ENCODE measurements around the gene GSTO2. TPM values are rescaled to one million over a fixed set of nuclear protein-coding genes. Genes with fewer than 3 reads are reported as not detected.

GSTO2 gene
- total and polyA plus RNA-seq, 2 donors (not counting 1 experiment from before 2014, with no cell fraction given): 2.9 to 3.1 TPM

DNA sequence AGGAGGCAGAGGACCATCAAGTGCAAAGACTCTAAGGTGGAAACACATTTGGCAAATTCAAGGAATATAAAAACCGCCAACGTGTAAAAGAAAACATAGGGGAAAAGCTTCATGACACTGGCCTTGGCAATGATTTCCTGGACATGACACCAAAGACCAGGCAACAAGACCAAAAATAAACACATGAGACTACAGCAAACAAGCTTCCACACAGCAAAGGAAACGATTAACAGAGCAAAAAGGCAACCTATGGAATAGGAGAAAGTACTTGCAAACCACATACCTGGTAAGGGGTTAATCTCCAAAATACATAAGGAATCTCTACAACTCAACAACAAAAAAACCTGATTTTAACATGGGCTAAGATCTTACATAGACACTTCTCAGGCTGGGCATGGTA, 10.8 kb upstream of the GSTO2 start:
- H2AFZ ChIP-seq (ENCODE audit: low read length): no peak overlapping the region
- H3K4me1 ChIP-seq (ENCODE audit: control insufficient read depth, extremely low read depth, insufficient read depth, low read length): peaks cover 18% of the 10 kb centered on the region
- DNase-seq (ENCODE audit: low read depth in 2 of 2): no peak
- peaks cover 60% of the 10 kb centered on the region for H3K79me2 ChIP-seq (ENCODE audit: control insufficient read depth, insufficient read depth, low read length)
- H3K27me3 ChIP-seq (ENCODE audit: control insufficient read depth, insufficient read depth, low read length): no peaks in the 10 kb centered on the region
- H3K27ac ChIP-seq (ENCODE audit: insufficient read depth, low read length): no peak overlapping the region
- TF ChIP-seq, protein P1, sequence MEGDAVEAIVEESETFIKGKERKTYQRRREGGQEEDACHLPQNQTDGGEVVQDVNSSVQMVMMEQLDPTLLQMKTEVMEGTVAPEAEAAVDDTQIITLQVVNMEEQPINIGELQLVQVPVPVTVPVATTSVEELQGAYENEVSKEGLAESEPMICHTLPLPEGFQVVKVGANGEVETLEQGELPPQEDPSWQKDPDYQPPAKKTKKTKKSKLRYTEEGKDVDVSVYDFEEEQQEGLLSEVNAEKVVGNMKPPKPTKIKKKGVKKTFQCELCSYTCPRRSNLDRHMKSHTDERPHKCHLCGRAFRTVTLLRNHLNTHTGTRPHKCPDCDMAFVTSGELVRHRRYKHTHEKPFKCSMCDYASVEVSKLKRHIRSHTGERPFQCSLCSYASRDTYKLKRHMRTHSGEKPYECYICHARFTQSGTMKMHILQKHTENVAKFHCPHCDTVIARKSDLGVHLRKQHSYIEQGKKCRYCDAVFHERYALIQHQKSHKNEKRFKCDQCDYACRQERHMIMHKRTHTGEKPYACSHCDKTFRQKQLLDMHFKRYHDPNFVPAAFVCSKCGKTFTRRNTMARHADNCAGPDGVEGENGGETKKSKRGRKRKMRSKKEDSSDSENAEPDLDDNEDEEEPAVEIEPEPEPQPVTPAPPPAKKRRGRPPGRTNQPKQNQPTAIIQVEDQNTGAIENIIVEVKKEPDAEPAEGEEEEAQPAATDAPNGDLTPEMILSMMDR (conservative IDR thresholded peaks at IDR 0.05 in 1 of 2, IDR thresholded peaks at IDR 0.05 in 1 of 2; ENCODE audit: low read depth in 1 of 2, low read length in 2 of 2): no peak
- TF ChIP-seq EZH2 (IDR thresholded peaks at IDR 0.05; ENCODE audit: low read length, missing control alignments): no peak
- H4K20me1 ChIP-seq (ENCODE audit: control insufficient read depth, extremely low read depth, insufficient read depth, low read length): peaks cover 2% of the 10 kb centered on the region
- no peak overlapping the region for H3K4me2 ChIP-seq (ENCODE audit: extremely low read depth, insufficient read depth, low read length)
- H3K9ac ChIP-seq (ENCODE audit: insufficient read depth, low read length): no peak overlapping the region
- H3K4me3 ChIP-seq (replicated peaks in 1 of 4; ENCODE audit: control extremely low read depth in 1 of 4, insufficient read depth in 1 of 4, low read depth in 3 of 4, low read length in 4 of 4): no peak overlapping the region
- H3K9me3 ChIP-seq (ENCODE audit: control insufficient read depth, insufficient read depth, low read depth, low read length): no peaks in the 10 kb centered on the region
- H3K36me3 ChIP-seq (ENCODE audit: control insufficient read depth, insufficient read depth, low read length): peaks cover 15% of the 10 kb centered on the region

DNA sequence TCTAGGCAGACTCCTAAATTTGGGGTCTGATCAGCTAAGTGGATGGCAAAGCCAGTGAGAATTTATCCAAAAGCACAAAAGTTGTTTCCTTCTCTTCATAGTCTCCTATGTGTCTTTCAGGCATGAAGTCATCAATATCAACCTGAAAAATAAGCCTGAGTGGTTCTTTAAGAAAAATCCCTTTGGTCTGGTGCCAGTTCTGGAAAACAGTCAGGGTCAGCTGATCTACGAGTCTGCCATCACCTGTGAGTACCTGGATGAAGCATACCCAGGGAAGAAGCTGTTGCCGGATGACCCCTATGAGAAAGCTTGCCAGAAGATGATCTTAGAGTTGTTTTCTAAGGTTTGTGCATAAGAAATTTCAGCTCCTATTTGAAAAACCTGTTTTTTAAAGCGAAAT, 9.5 kb upstream of the GSTO2 start:
- H3K9ac ChIP-seq (ENCODE audit: insufficient read depth, low read length): no peak overlapping the region
- TF ChIP-seq, protein P1 (conservative IDR thresholded peaks at IDR 0.05 in 1 of 2, IDR thresholded peaks at IDR 0.05 in 1 of 2; ENCODE audit: low read depth in 1 of 2, low read length in 2 of 2): no peak
- no peak for TF ChIP-seq EZH2 (IDR thresholded peaks at IDR 0.05; ENCODE audit: low read length, missing control alignments)
- DNase-seq (ENCODE audit: low read depth in 2 of 2): no peak
- H3K4me2 ChIP-seq (ENCODE audit: extremely low read depth, insufficient read depth, low read length): peak overlapping the region; percentile 13
- H3K27me3 ChIP-seq (ENCODE audit: control insufficient read depth, insufficient read depth, low read length): no peaks in the 10 kb centered on the region
- no peak overlapping the region for H3K4me3 ChIP-seq (replicated peaks in 1 of 4; ENCODE audit: control extremely low read depth in 1 of 4, insufficient read depth in 1 of 4, low read depth in 3 of 4, low read length in 4 of 4)
- H2AFZ ChIP-seq (ENCODE audit: low read length): no peak overlapping the region
- peaks cover 14% of the 10 kb centered on the region for H3K4me1 ChIP-seq (ENCODE audit: control insufficient read depth, extremely low read depth, insufficient read depth, low read length)
- H4K20me1 ChIP-seq (ENCODE audit: control insufficient read depth, extremely low read depth, insufficient read depth, low read length): peaks cover 2% of the 10 kb centered on the region
- H3K27ac ChIP-seq (ENCODE audit: insufficient read depth, low read length): peak overlapping the region; percentile 64
- peaks cover 60% of the 10 kb centered on the region for H3K79me2 ChIP-seq (ENCODE audit: control insufficient read depth, insufficient read depth, low read length)
- H3K9me3 ChIP-seq (ENCODE audit: control insufficient read depth, insufficient read depth, low read depth, low read length): no peaks in the 10 kb centered on the region
- peaks cover 18% of the 10 kb centered on the region for H3K36me3 ChIP-seq (ENCODE audit: control insufficient read depth, insufficient read depth, low read length)

DNA sequence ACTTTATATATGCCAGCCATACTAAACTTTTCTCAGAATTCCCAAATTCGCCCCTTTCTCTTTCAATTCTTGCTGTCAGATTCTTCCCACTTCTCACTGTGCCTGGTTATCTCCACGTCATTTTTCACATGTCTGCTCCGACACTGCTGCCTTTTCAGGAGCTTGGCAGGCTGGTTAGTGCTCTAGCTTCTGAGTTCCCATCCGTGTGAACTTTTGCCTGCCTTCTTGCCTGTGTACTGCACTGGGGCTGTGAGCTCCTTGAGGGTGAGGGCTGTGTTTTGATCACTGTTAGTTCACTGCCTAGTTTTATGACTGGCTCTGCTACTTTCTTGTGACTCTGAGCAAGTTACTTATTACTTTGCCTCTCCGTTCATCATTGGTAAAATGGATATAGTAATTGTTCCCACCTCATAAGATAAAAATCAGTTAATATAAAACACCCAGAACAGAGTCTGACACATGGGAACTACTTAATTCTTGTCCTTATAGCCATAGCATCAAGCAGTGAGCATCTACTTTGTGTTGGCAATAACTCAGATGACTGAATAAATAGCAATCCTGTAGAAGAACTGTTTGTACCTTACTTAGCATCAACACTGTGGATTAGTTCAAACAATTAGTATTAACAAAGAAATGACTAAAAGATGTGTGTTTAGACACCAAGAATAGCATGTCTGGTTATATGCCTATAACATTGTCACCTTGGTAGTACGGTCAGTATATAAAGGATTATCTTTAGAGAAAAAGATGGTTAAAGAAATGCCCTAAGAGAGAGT, 8.8 kb upstream of the GSTO2 start:
- Histone ChIP-seq H3K4me3 (replicated peaks in 1 of 4; ENCODE audit: control extremely low read depth in 1 of 4, insufficient read depth in 1 of 4, low read depth in 3 of 4, low read length in 4 of 4) (peak overlapping the region in 1 of 4 experiments; percentile 24), H3K9me3 (ENCODE audit: control insufficient read depth, insufficient read depth, low read depth, low read length) (no peaks in the 10 kb centered on the region), H3K9ac (ENCODE audit: insufficient read depth, low read length) (no peak overlapping the region), H3K36me3 (ENCODE audit: control insufficient read depth, insufficient read depth, low read length) (peaks cover 19% of the 10 kb centered on the region), H2AFZ (ENCODE audit: low read length) (no peak overlapping the region), H3K79me2 (ENCODE audit: control insufficient read depth, insufficient read depth, low read length) (peaks cover 53% of the 10 kb centered on the region), H3K4me1 (ENCODE audit: control insufficient read depth, extremely low read depth, insufficient read depth, low read length) (peaks cover 13% of the 10 kb centered on the region), H3K4me2 (ENCODE audit: extremely low read depth, insufficient read depth, low read length) (peak overlapping the region; percentile 46), H3K27me3 (ENCODE audit: control insufficient read depth, insufficient read depth, low read length) (no peaks in the 10 kb centered on the region), H4K20me1 (ENCODE audit: control insufficient read depth, extremely low read depth, insufficient read depth, low read length) (peaks cover 2% of the 10 kb centered on the region), H3K27ac (ENCODE audit: insufficient read depth, low read length) (peak overlapping the region; percentile 64)
- TF ChIP-seq, protein P1 (conservative IDR thresholded peaks at IDR 0.05 in 1 of 2, IDR thresholded peaks at IDR 0.05 in 1 of 2; ENCODE audit: low read depth in 1 of 2, low read length in 2 of 2): no peak
- TF ChIP-seq EZH2 (IDR thresholded peaks at IDR 0.05; ENCODE audit: low read length, missing control alignments): no peak
- peak; percentile 22 to 41 for DNase-seq (ENCODE audit: low read depth in 2 of 2)

Measured in fibroblast of lung (primary cell).